ENCODE results near the gene AASDH. TPM values are rescaled to one million over a fixed set of nuclear protein-coding genes. Genes with fewer than 3 reads are reported as not detected.

AASDH gene
- total RNA-seq, 1 experiment from 2014 or later: 12.6 TPM

GRCh38 chr4:56326363-56326762 is 60.9 kb downstream of the AASDH start:
- ChIA-PET POLR2A (interaction anchor here (0.6 kb wide), 2 partner anchors 377 to 423 kb away, joined by 3 to 5 read pairs; no protein-coding TSS in a partner anchor), CTCF (no interaction called here)
- ATAC-seq (no peak), DNase-seq (ENCODE audit: low spot score) (no peak)
- Mint-ChIP-seq H3K4me3 (no peak overlapping the region), H3K27me3 (ENCODE audit: low read depth) (no peaks in the 10 kb centered on the region), H3K27ac (no peak overlapping the region), H3K4me1 (no peaks in the 10 kb centered on the region), H3K9me3 (peaks cover 1% of the 10 kb centered on the region; the same call in 1 of the 2 replicates), H3K36me3 (peaks cover 9% of the 10 kb centered on the region)
- TF ChIP-seq MXD4 (CRISPR knock-in tag; IDR thresholded peaks at IDR 0.05; ENCODE audit: borderline replicate concordance) (no peak), ZNF423 (CRISPR knock-in tag; IDR thresholded peaks at IDR 0.05) (no peak), ZBTB43 (CRISPR knock-in tag; IDR thresholded peaks at IDR 0.05) (no peak), ZNF263 (CRISPR knock-in tag; IDR thresholded peaks at IDR 0.05; ENCODE audit: low read depth) (no peak), ESRRA (CRISPR knock-in tag; IDR thresholded peaks at IDR 0.05; ENCODE audit: borderline replicate concordance) (no peak), PREB (CRISPR knock-in tag; IDR thresholded peaks at IDR 0.05; ENCODE audit: borderline replicate concordance) (no peak), ETV6 (CRISPR knock-in tag; IDR thresholded peaks at IDR 0.05) (no peak), ZNF138 (CRISPR knock-in tag; conservative IDR thresholded peaks at IDR 0.05) (no peak), SMAD4 (CRISPR knock-in tag; IDR thresholded peaks at IDR 0.05) (no peak), E2F4 (CRISPR knock-in tag; IDR thresholded peaks at IDR 0.05; ENCODE audit: borderline replicate concordance, low read depth) (no peak), GTF2I (CRISPR knock-in tag; conservative IDR thresholded peaks at IDR 0.05) (no peak), NFYB (CRISPR knock-in tag; conservative IDR thresholded peaks at IDR 0.05; ENCODE audit: low read depth) (no peak), TP53 (CRISPR knock-in tag; IDR thresholded peaks at IDR 0.05) (no peak), NR2C2 (CRISPR knock-in tag; IDR thresholded peaks at IDR 0.05) (no peak), OVOL2 (CRISPR knock-in tag; IDR thresholded peaks at IDR 0.05; ENCODE audit: borderline replicate concordance) (no peak)
- TF ChIP-seq, protein P1, sequence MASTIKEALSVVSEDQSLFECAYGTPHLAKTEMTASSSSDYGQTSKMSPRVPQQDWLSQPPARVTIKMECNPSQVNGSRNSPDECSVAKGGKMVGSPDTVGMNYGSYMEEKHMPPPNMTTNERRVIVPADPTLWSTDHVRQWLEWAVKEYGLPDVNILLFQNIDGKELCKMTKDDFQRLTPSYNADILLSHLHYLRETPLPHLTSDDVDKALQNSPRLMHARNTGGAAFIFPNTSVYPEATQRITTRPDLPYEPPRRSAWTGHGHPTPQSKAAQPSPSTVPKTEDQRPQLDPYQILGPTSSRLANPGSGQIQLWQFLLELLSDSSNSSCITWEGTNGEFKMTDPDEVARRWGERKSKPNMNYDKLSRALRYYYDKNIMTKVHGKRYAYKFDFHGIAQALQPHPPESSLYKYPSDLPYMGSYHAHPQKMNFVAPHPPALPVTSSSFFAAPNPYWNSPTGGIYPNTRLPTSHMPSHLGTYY (CRISPR knock-in tag; IDR thresholded peaks at IDR 0.05): no peak
- TF ChIP-seq, protein P2, sequence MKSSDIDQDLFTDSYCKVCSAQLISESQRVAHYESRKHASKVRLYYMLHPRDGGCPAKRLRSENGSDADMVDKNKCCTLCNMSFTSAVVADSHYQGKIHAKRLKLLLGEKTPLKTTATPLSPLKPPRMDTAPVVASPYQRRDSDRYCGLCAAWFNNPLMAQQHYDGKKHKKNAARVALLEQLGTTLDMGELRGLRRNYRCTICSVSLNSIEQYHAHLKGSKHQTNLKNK (CRISPR knock-in tag; IDR thresholded peaks at IDR 0.05): no peak

GRCh38 chr4:56324011-56324610 is 63.2 kb downstream of the AASDH start:
- Mint-ChIP-seq H3K4me1 (no peaks in the 10 kb centered on the region), H3K27me3 (ENCODE audit: low read depth) (no peaks in the 10 kb centered on the region), H3K4me3 (no peak overlapping the region), H3K27ac (no peak overlapping the region), H3K9me3 (no peaks in the 10 kb centered on the region), H3K36me3 (peaks cover 4% of the 10 kb centered on the region; the same call in 1 of the 2 replicates)
- DNase-seq (ENCODE audit: low spot score) (no peak), ATAC-seq (no peak)
- CTCF ChIA-PET: no interaction called here
- POLR2A ChIA-PET: no interaction called here
- TF ChIP-seq, protein P3, sequence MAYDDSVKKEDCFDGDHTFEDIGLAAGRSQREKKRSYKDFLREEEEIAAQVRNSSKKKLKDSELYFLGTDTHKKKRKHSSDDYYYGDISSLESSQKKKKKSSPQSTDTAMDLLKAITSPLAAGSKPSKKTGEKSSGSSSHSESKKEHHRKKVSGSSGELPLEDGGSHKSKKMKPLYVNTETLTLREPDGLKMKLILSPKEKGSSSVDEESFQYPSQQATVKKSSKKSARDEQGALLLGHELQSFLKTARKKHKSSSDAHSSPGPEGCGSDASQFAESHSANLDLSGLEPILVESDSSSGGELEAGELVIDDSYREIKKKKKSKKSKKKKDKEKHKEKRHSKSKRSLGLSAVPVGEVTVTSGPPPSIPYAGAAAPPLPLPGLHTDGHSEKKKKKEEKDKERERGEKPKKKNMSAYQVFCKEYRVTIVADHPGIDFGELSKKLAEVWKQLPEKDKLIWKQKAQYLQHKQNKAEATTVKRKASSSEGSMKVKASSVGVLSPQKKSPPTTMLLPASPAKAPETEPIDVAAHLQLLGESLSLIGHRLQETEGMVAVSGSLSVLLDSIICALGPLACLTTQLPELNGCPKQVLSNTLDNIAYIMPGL (CRISPR knock-in tag; IDR thresholded peaks at IDR 0.05): no peak
- TF ChIP-seq ZNF671 (CRISPR knock-in tag; IDR thresholded peaks at IDR 0.05) (no peak), NFYB (CRISPR knock-in tag; conservative IDR thresholded peaks at IDR 0.05; ENCODE audit: low read depth) (no peak), MXD4 (CRISPR knock-in tag; IDR thresholded peaks at IDR 0.05; ENCODE audit: borderline replicate concordance) (no peak)
